ENCODE results near the gene MAFF. TPM values are rescaled to one million over a fixed set of nuclear protein-coding genes. Genes with fewer than 3 reads are reported as not detected.
"Not testable (repeated sequence)": the region's sequence is repeated elsewhere in the genome, so short reads cannot be mapped to it uniquely, and the experiment has no call there.

Gene MAFF
- total RNA-seq, 1 experiment from 2014 or later = 26.0 TPM

- TF ChIP-seq YY1 (IDR thresholded peaks at IDR 0.05; ENCODE audit: extremely low read depth, insufficient replicate concordance, low read depth, low read length) = no peak
- TF ChIP-seq, protein P1, sequence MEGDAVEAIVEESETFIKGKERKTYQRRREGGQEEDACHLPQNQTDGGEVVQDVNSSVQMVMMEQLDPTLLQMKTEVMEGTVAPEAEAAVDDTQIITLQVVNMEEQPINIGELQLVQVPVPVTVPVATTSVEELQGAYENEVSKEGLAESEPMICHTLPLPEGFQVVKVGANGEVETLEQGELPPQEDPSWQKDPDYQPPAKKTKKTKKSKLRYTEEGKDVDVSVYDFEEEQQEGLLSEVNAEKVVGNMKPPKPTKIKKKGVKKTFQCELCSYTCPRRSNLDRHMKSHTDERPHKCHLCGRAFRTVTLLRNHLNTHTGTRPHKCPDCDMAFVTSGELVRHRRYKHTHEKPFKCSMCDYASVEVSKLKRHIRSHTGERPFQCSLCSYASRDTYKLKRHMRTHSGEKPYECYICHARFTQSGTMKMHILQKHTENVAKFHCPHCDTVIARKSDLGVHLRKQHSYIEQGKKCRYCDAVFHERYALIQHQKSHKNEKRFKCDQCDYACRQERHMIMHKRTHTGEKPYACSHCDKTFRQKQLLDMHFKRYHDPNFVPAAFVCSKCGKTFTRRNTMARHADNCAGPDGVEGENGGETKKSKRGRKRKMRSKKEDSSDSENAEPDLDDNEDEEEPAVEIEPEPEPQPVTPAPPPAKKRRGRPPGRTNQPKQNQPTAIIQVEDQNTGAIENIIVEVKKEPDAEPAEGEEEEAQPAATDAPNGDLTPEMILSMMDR (IDR thresholded peaks at IDR 0.05 in 2 of 3, conservative IDR thresholded peaks at IDR 0.05 in 1 of 3; ENCODE audit: borderline replicate concordance in 1 of 3, insufficient read depth in 1 of 3, low read depth in 2 of 3, low read length in 2 of 3) = no peak
- no peak for TF ChIP-seq CEBPB (IDR thresholded peaks at IDR 0.05; ENCODE audit: low read depth)
- TF ChIP-seq ELF1 (IDR thresholded peaks at IDR 0.05; ENCODE audit: borderline replicate concordance, low read depth) = no peak
Measured at GRCh38 chr22:38177044-38177443, 24.8 kb upstream of the MAFF start (continued).

GRCh38 chr22:38177571-38177925 lies 24.2 kb upstream of the MAFF start:
- peak; percentile 0; the same call in 1 of the 2 replicates for ATAC-seq
- H3K27ac ChIP-seq (ENCODE audit: low read depth, low read length) = peak overlapping the region; percentile 97
- H4K20me1 ChIP-seq (ENCODE audit: insufficient read depth); H3K27me3 ChIP-seq (ENCODE audit: insufficient read depth, low read length); H3K9me3 ChIP-seq (ENCODE audit: control insufficient read depth in 1 of 2, insufficient read depth in 1 of 2, low read depth in 1 of 2, low read length in 2 of 2); H3K79me2 ChIP-seq (ENCODE audit: insufficient read depth, low read length); H3K36me3 ChIP-seq (ENCODE audit: control insufficient read depth in 1 of 2, insufficient read depth in 2 of 2, low read length in 2 of 2); H3K9me2 ChIP-seq (ENCODE audit: insufficient read depth); DNase-seq (ENCODE audit: low read depth, low spot score); intact Hi-C loops (cut with micrococcal nuclease); H2AFZ ChIP-seq (ENCODE audit: low read depth, low read length, poor library complexity, severe bottlenecking); RAD21 ChIA-PET (ENCODE audit: low non-redundant PET in 1 of 2, low total read pairs in 2 of 2, uncharacterized antibody in 2 of 2, unreplicated experiment in 2 of 2); BruUV-seq (replicated peaks): not testable (repeated sequence)
- ChIA-PET POLR2A (interaction anchor here (1.0 kb wide), 1 partner anchor 35 kb away, joined by 3 read pairs; no protein-coding TSS in a partner anchor), CTCF (interaction anchor here (0.6 to 1.2 kb wide), 2 partner anchors 63 to 78 kb away, joined by 3 to 4 read pairs; no protein-coding TSS in a partner anchor)
- H3K4me1 ChIP-seq (ENCODE audit: control insufficient read depth in 1 of 2, insufficient read depth in 2 of 2, low read length in 2 of 2) = peaks cover 50 to 66% of the 10 kb centered on the region in 2 experiments
- peak overlapping the region; percentile 96 for H3K4me2 ChIP-seq (ENCODE audit: low read length)
- peak overlapping the region; percentile 55 for H3K9ac ChIP-seq (ENCODE audit: low read length)
- H3K4me3 ChIP-seq (replicated peaks in 1 of 2; ENCODE audit: low read depth in 1 of 2, low read length in 2 of 2) = peak overlapping the region in 1 of 2 experiments; percentile 45; a peak in 2 of 4 replicates
